Spleen (tissue), 7 donors: ENCODE measurements around the gene FIG4.

Experiments used
- POLR2AphosphoS5 ChIP-seq, 3 donors: sonication (generic); formaldehyde crosslinking; IDR thresholded peaks; one replicate each; pipeline ENCODE4 v1.5.1; 2017; ENCODE audit warnings: antibody characterized with exemption in 3 of 3
- TF ChIP-seq, protein P1 (sequence below), 11 experiments: fragments of 200-600 bp in 7 of 11; fragments of 450-650 bp in 4 of 11; sonication (generic) in 4 of 11; IDR thresholded peaks in 8 of 11; conservative IDR thresholded peaks in 3 of 11; 1 replicate in 7 of 11; 2 replicates in 4 of 11; pipeline versions ENCODE4 v1.4.0 to v1.8.0; 2016 to 2021; ENCODE audit warnings: antibody characterized with exemption in 11 of 11, inconsistent platforms in 4 of 11, mild to moderate bottlenecking in 1 of 11
- donor health status: DM: no; HTN: no; CAD: no; lungs with moderate emphysema.
- donor health status: DM: no; HTN: no; CAD: no.
- donor health status: DM: no; HTN: no; CAD: no.

DNA sequence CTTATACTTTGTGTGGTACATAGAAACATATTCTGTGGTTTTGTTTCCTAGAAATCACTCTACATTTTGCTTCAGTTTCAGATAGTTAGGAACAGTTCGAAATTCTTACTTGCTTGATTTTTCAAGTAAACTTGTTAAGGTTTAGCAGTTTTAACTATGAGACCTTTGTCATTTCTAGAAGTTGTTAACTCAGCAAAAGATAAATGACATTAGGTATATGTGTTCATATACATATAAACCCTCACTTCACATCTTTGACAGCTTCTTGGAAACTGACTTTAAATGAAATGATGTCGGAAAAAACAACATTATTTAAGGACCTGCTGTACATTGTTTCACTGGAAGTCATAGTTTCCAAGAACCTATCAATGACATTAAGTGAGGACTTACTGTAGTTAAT is 96.2 kb downstream of the FIG4 start:
- TF ChIP-seq, protein P1, sequence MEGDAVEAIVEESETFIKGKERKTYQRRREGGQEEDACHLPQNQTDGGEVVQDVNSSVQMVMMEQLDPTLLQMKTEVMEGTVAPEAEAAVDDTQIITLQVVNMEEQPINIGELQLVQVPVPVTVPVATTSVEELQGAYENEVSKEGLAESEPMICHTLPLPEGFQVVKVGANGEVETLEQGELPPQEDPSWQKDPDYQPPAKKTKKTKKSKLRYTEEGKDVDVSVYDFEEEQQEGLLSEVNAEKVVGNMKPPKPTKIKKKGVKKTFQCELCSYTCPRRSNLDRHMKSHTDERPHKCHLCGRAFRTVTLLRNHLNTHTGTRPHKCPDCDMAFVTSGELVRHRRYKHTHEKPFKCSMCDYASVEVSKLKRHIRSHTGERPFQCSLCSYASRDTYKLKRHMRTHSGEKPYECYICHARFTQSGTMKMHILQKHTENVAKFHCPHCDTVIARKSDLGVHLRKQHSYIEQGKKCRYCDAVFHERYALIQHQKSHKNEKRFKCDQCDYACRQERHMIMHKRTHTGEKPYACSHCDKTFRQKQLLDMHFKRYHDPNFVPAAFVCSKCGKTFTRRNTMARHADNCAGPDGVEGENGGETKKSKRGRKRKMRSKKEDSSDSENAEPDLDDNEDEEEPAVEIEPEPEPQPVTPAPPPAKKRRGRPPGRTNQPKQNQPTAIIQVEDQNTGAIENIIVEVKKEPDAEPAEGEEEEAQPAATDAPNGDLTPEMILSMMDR (IDR thresholded peaks at IDR 0.05 in 8 of 11, conservative IDR thresholded peaks at IDR 0.05 in 3 of 11) = no peak
- TF ChIP-seq POLR2AphosphoS5 (IDR thresholded peaks at IDR 0.05) = no peak
